KMS-11 (cell line): Measurements from ENCODE around the gene NGF.

ENCODE experiments used
- H2AFZ ChIP-seq: fragments of 200-600 bp; sonication (generic); 2 replicates; pipeline ENCODE4 v1.6.1; 2016; ENCODE audit warnings: antibody characterized with exemption, mixed run types, low read depth
- H3K27ac ChIP-seq: fragments of 200-600 bp; sonication (generic); 2 replicates; pipeline ENCODE4 v1.6.1; 2016; ENCODE audit warnings: mild to moderate bottlenecking, mixed run types
- H3K27me3 ChIP-seq: fragments of 200-600 bp; sonication (generic); 2 replicates; pipeline ENCODE4 v1.6.1; 2017; ENCODE audit warnings: mild to moderate bottlenecking, low read depth, mixed run types, moderate library complexity; ENCODE audit not compliant: insufficient read depth
- H3K36me3 ChIP-seq: fragments of 200-600 bp; sonication (generic); 2 replicates; pipeline ENCODE4 v1.6.1; 2017; ENCODE audit warnings: mild to moderate bottlenecking, mixed run types; ENCODE audit not compliant: insufficient read depth
- H3K4me1 ChIP-seq: fragments of 200-600 bp; sonication (generic); 2 replicates; pipeline ENCODE4 v1.6.1; 2016; ENCODE audit warnings: mild to moderate bottlenecking, low read depth, mixed run types; ENCODE audit not compliant: poor library complexity, severe bottlenecking
- H3K4me2 ChIP-seq: fragments of 200-600 bp; sonication (generic); 2 replicates; pipeline ENCODE4 v1.7.0; 2016; ENCODE audit warnings: mild to moderate bottlenecking, mixed run types
- H3K4me3 ChIP-seq: fragments of 200-600 bp; sonication (generic); IDR thresholded peaks from 2 replicates; pipeline ENCODE4 v1.6.1; 2017; ENCODE audit warnings: low read depth, low read length, mixed read lengths; ENCODE audit not compliant: insufficient read depth
- H3K79me2 ChIP-seq: fragments of 200-600 bp; sonication (generic); 2 replicates; pipeline ENCODE4 v1.6.1; 2016; ENCODE audit warnings: low read depth, mixed run types; ENCODE audit not compliant: insufficient read depth
- H3K9ac ChIP-seq: fragments of 200-600 bp; sonication (generic); 2 replicates; pipeline ENCODE4 v1.6.1; 2016; ENCODE audit warnings: mild to moderate bottlenecking, mixed run types
- H4K20me1 ChIP-seq: fragments of 200-600 bp; sonication (generic); 2 replicates; pipeline ENCODE4 v1.6.1; 2016; ENCODE audit warnings: mild to moderate bottlenecking, mixed run types; ENCODE audit not compliant: insufficient read depth
- TF ChIP-seq, protein P1 (sequence below): fragments of 200-600 bp; sonication (generic); conservative IDR thresholded peaks from 2 replicates; pipeline ENCODE4 v1.6.1; 2017; ENCODE audit warnings: low read depth, mild to moderate bottlenecking, antibody characterized with exemption, low read length, moderate library complexity, mixed read lengths

NGF gene

DNA sequence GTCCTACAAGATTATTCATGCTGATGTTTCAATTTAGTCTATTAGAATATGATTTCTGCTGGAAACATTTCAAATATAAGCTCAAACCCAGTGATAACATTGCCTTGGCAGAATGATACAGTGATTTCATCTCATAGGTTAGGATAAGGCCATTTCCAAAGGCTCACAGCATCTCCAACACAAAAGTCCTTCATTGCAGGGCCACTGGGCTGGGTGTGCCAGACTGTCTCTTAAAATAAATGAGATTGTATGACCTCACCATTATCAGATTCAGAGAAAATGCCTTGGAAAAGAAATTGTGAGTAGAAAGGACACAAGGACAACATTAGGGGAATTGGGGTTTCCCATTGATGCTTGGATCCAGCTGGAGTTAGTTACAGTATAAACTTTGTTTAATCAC lies 30.4 kb downstream of the NGF start:
- no peaks in the 10 kb centered on the region for H4K20me1 ChIP-seq
- H3K9ac ChIP-seq, result no peak overlapping the region
- no peaks in the 10 kb centered on the region for H3K36me3 ChIP-seq
- H3K27me3 ChIP-seq, result no peaks in the 10 kb centered on the region
- H3K27ac ChIP-seq, result no peak overlapping the region
- TF ChIP-seq, protein P1, sequence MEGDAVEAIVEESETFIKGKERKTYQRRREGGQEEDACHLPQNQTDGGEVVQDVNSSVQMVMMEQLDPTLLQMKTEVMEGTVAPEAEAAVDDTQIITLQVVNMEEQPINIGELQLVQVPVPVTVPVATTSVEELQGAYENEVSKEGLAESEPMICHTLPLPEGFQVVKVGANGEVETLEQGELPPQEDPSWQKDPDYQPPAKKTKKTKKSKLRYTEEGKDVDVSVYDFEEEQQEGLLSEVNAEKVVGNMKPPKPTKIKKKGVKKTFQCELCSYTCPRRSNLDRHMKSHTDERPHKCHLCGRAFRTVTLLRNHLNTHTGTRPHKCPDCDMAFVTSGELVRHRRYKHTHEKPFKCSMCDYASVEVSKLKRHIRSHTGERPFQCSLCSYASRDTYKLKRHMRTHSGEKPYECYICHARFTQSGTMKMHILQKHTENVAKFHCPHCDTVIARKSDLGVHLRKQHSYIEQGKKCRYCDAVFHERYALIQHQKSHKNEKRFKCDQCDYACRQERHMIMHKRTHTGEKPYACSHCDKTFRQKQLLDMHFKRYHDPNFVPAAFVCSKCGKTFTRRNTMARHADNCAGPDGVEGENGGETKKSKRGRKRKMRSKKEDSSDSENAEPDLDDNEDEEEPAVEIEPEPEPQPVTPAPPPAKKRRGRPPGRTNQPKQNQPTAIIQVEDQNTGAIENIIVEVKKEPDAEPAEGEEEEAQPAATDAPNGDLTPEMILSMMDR, result no peak
- H3K4me3 ChIP-seq, result no peak overlapping the region
- H3K79me2 ChIP-seq, result no peaks in the 10 kb centered on the region
- H2AFZ ChIP-seq, result no peak overlapping the region
- no peak overlapping the region for H3K4me2 ChIP-seq
- H3K4me1 ChIP-seq, result peaks cover 3% of the 10 kb centered on the region

DNA sequence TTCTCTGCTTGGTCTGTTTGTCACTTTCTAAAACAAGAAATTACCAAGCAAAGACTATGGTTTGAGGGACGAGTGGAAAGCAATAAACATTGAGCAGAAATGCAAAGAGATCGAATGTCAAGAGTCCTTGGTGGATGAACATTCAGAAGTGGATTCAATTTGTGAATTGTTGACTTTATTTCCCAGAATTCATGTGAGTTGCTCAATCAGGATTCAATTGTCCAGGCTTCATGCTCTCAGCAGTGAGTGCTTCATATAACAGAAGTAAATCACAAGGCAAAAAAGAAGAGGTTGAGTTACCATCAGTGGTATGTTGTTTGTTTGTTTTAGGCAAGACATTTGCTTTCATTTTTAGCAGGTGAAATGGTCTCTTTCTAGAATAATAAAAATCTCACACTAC lies 31.9 kb downstream of the NGF start:
- H3K36me3 ChIP-seq, result no peaks in the 10 kb centered on the region

GRCh38 chr1:115303364-115303763 lies 34.7 kb downstream of the NGF start:
- H4K20me1 ChIP-seq, result no peaks in the 10 kb centered on the region

More for the DNA sequence above, 31.9 kb downstream of the NGF start:
- peaks cover 3% of the 10 kb centered on the region for H3K4me1 ChIP-seq
- H3K4me3 ChIP-seq, result no peak overlapping the region
- TF ChIP-seq, protein P1, result no peak
- no peaks in the 10 kb centered on the region for H4K20me1 ChIP-seq
- H3K27me3 ChIP-seq, result no peaks in the 10 kb centered on the region
- H3K79me2 ChIP-seq, result no peaks in the 10 kb centered on the region
- H3K9ac ChIP-seq, result no peak overlapping the region
- no peak overlapping the region for H2AFZ ChIP-seq
- H3K27ac ChIP-seq, result no peak overlapping the region
- H3K4me2 ChIP-seq, result no peak overlapping the region

DNA sequence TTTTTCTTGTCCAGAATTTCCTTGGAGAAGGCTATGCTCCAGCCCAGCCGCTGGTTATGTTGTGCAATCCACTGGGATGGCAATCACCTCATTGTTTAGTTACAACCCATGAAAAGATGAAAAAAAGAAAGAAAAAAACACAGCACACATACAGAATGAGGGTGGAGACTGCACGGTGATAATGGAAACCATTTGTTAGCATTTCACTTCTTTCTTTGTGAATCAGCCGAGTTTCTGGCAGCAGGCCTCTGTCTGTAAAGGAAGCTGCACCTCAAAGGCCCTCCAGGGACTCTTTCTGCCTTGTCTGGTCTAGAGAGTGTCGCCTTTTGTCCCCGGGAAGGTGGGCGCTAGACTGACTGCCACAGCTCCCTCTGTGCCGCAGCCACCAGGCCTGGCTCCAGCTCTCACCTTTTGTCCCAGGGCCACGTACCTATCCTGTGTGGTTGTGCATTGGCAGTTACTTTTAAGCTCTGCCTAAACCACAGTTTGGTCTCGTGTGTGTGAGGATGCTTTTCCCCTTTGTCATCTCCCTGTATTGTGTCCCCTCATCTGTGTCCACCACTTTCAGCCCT lies 35.6 kb downstream of the NGF start:
- H4K20me1 ChIP-seq, result no peaks in the 10 kb centered on the region
- TF ChIP-seq, protein P1, result no peak
- peaks cover 2% of the 10 kb centered on the region; the same call in 1 of the 2 replicates for H3K27me3 ChIP-seq
- no peaks in the 10 kb centered on the region for H3K79me2 ChIP-seq
- no peak overlapping the region for H3K27ac ChIP-seq
- no peak overlapping the region for H2AFZ ChIP-seq
- H3K4me1 ChIP-seq, result peaks cover 4% of the 10 kb centered on the region
- no peaks in the 10 kb centered on the region for H3K36me3 ChIP-seq
- no peak overlapping the region for H3K9ac ChIP-seq
- H3K4me2 ChIP-seq, result no peak overlapping the region
- no peak overlapping the region for H3K4me3 ChIP-seq

More at GRCh38 chr1:115303364-115303763, 34.7 kb downstream of the NGF start:
- Histone ChIP-seq H3K4me1 (no peaks in the 10 kb centered on the region), H2AFZ (no peak overlapping the region), H3K79me2 (no peaks in the 10 kb centered on the region), H3K9ac (no peak overlapping the region), H3K4me3 (no peak overlapping the region), H3K4me2 (no peak overlapping the region), H3K27me3 (no peaks in the 10 kb centered on the region), H3K36me3 (no peaks in the 10 kb centered on the region), H3K27ac (no peak overlapping the region)
- TF ChIP-seq, protein P1, result no peak
